Fibroblast of villous mesenchyme (primary cell): ENCODE data around the gene RASSF5. TPM values are rescaled to one million over a fixed set of nuclear protein-coding genes. Genes with fewer than 3 reads are reported as not detected.

Experiments used
- DNase-seq: peaks from one replicate; pipeline ENCODE4 v3.0.0-alpha.2; 2010; ENCODE audit warnings: low read depth
- H3K4me3 ChIP-seq: 2 replicates; pipeline ENCODE4 v1.5.1; 2011; ENCODE audit warnings: low read depth, mild to moderate bottlenecking, low read length
- CTCF ChIP-seq: IDR thresholded peaks from 2 replicates; pipeline ENCODE4 v1.5.1; 2012; ENCODE audit warnings: low read depth, mild to moderate bottlenecking, low read length; ENCODE audit not compliant: insufficient read depth
- total RNA-seq: library from RNA; depleted of rRNA; stranded (reverse); fragments of >200 nt; gene quantifications from 2 replicates; pipeline ENCODE4 v1.2.3, GENCODE V29; 2012

RASSF5 gene
- total RNA-seq, 1 donor, result 0.86 TPM

- TF ChIP-seq CTCF, result no peak
Observed at GRCh38 chr1:206521127-206521526, 13.8 kb downstream of the RASSF5 start.

GRCh38 chr1:206521694-206522402, 14.5 kb downstream of the RASSF5 start:
- H3K4me3 ChIP-seq, result no peak overlapping the region
- no peak for DNase-seq
- no peak for TF ChIP-seq CTCF

More at GRCh38 chr1:206521127-206521526, 13.8 kb downstream of the RASSF5 start:
- no peak for DNase-seq
- no peak overlapping the region for H3K4me3 ChIP-seq

GRCh38 chr1:206524739-206525364, 17.5 kb downstream of the RASSF5 start:
- TF ChIP-seq CTCF, result no peak
- H3K4me3 ChIP-seq, result no peak overlapping the region
- no peak for DNase-seq

GRCh38 chr1:206526064-206526911, 19.0 kb downstream of the RASSF5 start:
- DNase-seq, result no peak
- no peak for TF ChIP-seq CTCF
- H3K4me3 ChIP-seq, result no peak overlapping the region

- TF ChIP-seq CTCF, result no peak
- H3K4me3 ChIP-seq, result no peak overlapping the region
- DNase-seq, result no peak
Observed at GRCh38 chr1:206529425-206529824, 22.1 kb downstream of the RASSF5 start.

- no peak overlapping the region for H3K4me3 ChIP-seq
- TF ChIP-seq CTCF, result no peak
- no peak for DNase-seq
Observed at GRCh38 chr1:206532368-206532767, 25.0 kb downstream of the RASSF5 start.
